GM23338 (cell line): Measurements from ENCODE around the gene FBXO8. TPM values are rescaled to one million over a fixed set of nuclear protein-coding genes. Genes with fewer than 3 reads are reported as not detected.

Source experiments
- ATAC-seq: fragments of 200-7000 bp; cut with Tn5 transposase; 3 replicates; pipeline ENCODE4 v1.9.1; 2020
- DNase-seq: peaks from one replicate; pipeline ENCODE4 v3.0.0-alpha.2; 2015; ENCODE audit warnings: low spot score
- H2AFZ ChIP-seq: fragments of 200-600 bp; sonication (generic); 2 replicates; pipeline ENCODE4 v1.8.0; 2016; ENCODE audit warnings: antibody characterized with exemption, mild to moderate bottlenecking, moderate library complexity
- H3F3A ChIP-seq: fragments of 200-600 bp; sonication (generic); replicated peaks from 2 replicates; pipeline ENCODE4 v1.8.0; 2017; ENCODE audit warnings: antibody characterized with exemption, mixed run types, low read depth
- H3K27ac ChIP-seq: fragments of 200-600 bp; sonication (generic); 2 replicates; pipeline ENCODE4 v1.6.1; 2016; ENCODE audit warnings: low read depth
- H3K27me3 ChIP-seq: fragments of 200-600 bp; sonication (generic); 2 replicates; pipeline ENCODE4 v1.8.0; 2016; ENCODE audit warnings: mild to moderate bottlenecking, mixed run types, moderate library complexity; ENCODE audit not compliant: insufficient read depth
- H3K36me3 ChIP-seq: fragments of 200-600 bp; sonication (generic); 2 replicates; pipeline ENCODE4 v1.8.0; 2016; ENCODE audit warnings: mild to moderate bottlenecking; ENCODE audit not compliant: insufficient read depth
- H3K4me1 ChIP-seq: fragments of 200-600 bp; sonication (generic); 2 replicates; pipeline ENCODE4 v1.8.0; 2016; ENCODE audit warnings: mild to moderate bottlenecking, moderate library complexity; ENCODE audit not compliant: insufficient read depth
- H3K4me2 ChIP-seq: fragments of 200-600 bp; sonication (generic); 2 replicates; pipeline ENCODE4 v1.7.1; 2017; ENCODE audit warnings: mixed run types
- H3K4me3 ChIP-seq: fragments of 200-600 bp; sonication (generic); 2 replicates; pipeline ENCODE4 v1.6.1; 2016; ENCODE audit warnings: mixed run types
- H3K79me2 ChIP-seq: fragments of 200-600 bp; sonication (generic); replicated peaks from 2 replicates; pipeline ENCODE4 v1.8.0; 2017; ENCODE audit warnings: mild to moderate bottlenecking; ENCODE audit not compliant: insufficient read depth
- H3K9me2 ChIP-seq: fragments of 200-600 bp; sonication (generic); 2 replicates; pipeline ENCODE4 v1.8.0; 2017; ENCODE audit not compliant: insufficient read depth
- H4K20me1 ChIP-seq: fragments of 200-600 bp; sonication (generic); replicated peaks from 2 replicates; pipeline ENCODE4 v1.8.0; 2017; ENCODE audit warnings: mild to moderate bottlenecking; ENCODE audit not compliant: insufficient read depth
- H3K27ac Mint-ChIP-seq: 2 replicates; pipeline ENCODE4 v1.8.0; 2020; ENCODE audit warnings: inconsistent platforms, mild to moderate bottlenecking, moderate library complexity, mixed read lengths
- H3K27me3 Mint-ChIP-seq: 3 replicates; pipeline ENCODE4 v1.8.0; 2022; ENCODE audit warnings: low read depth, mild to moderate bottlenecking, moderate library complexity, mixed read lengths, inconsistent platforms; ENCODE audit not compliant: insufficient read depth, poor library complexity
- H3K36me3 Mint-ChIP-seq: 3 replicates; pipeline ENCODE4 v1.8.0; 2021; ENCODE audit warnings: low read depth, mild to moderate bottlenecking, inconsistent platforms, moderate library complexity, mixed read lengths
- H3K4me1 Mint-ChIP-seq: 3 replicates; pipeline ENCODE4 v1.8.0; 2020; ENCODE audit warnings: mild to moderate bottlenecking, inconsistent platforms, mixed read lengths
- H3K4me3 Mint-ChIP-seq: 3 replicates; pipeline ENCODE4 v1.8.0; 2021; ENCODE audit warnings: moderate library complexity, mild to moderate bottlenecking, inconsistent platforms, mixed read lengths
- H3K9me3 Mint-ChIP-seq: 3 replicates; pipeline ENCODE4 v1.8.0; 2020; ENCODE audit warnings: moderate library complexity, mild to moderate bottlenecking, inconsistent platforms, mixed read lengths
- EZH2 ChIP-seq: fragments of 200-600 bp; sonication (generic); IDR thresholded peaks from one replicate; pipeline ENCODE4 v1.8.0; 2017; ENCODE audit warnings: antibody characterized with exemption, mild to moderate bottlenecking, low read depth; ENCODE audit not compliant: unreplicated experiment
- EZH2phosphoT487 ChIP-seq: fragments of 200-600 bp; sonication (generic); IDR thresholded peaks from one replicate; pipeline ENCODE4 v1.8.1; 2018; ENCODE audit warnings: antibody characterized with exemption; ENCODE audit not compliant: unreplicated experiment
- JUNB ChIP-seq: IDR thresholded peaks from one replicate; pipeline ENCODE4 v1.6.1; 2016; ENCODE audit warnings: antibody characterized with exemption; ENCODE audit not compliant: unreplicated experiment
- POLR2AphosphoS5 ChIP-seq: IDR thresholded peaks from 2 replicates; pipeline ENCODE4 v1.6.1; 2016; ENCODE audit warnings: antibody characterized with exemption, low read depth
- REST ChIP-seq: IDR thresholded peaks from one replicate; pipeline ENCODE4 v1.6.1; 2018; ENCODE audit warnings: antibody characterized with exemption; ENCODE audit not compliant: unreplicated experiment
- STAT1 ChIP-seq: IDR thresholded peaks from one replicate; pipeline ENCODE4 v1.6.1; 2016; ENCODE audit warnings: antibody characterized with exemption; ENCODE audit not compliant: unreplicated experiment
- ZNF114 ChIP-seq: fragments of 250-450 bp; sonication (Bioruptor Pico); IDR thresholded peaks from 2 replicates; pipeline ENCODE4 v1.5.0; 2020; ENCODE audit warnings: mild to moderate bottlenecking, moderate library complexity
- ZNF331 ChIP-seq: fragments of 250-450 bp; sonication (Bioruptor Pico); IDR thresholded peaks from 2 replicates; pipeline ENCODE4 v1.5.0; 2020; ENCODE audit warnings: low read depth, mild to moderate bottlenecking, moderate library complexity
- ZNF462 ChIP-seq: fragments of 250-450 bp; sonication (Bioruptor Pico); IDR thresholded peaks from 2 replicates; pipeline ENCODE4 v1.5.0; 2020; ENCODE audit warnings: mild to moderate bottlenecking, moderate library complexity
- polyA plus RNA-seq: library from polyadenylated mRNA; unstranded; fragments of >200 nt; fragmentation: Nextera tagmentation; extraction: Ambion mirVana; gene quantifications from 2 replicates; pipeline ENCODE4 v1.2.1, GENCODE V29; 2016
- total RNA-seq: library from RNA; depleted of rRNA; stranded (reverse); fragments of >200 nt; shearing (Covaris generic); gene quantifications from 2 replicates; pipeline ENCODE4 v1.2.3, GENCODE V29; 2014
- TF ChIP-seq, protein P1 (sequence below), 2 experiments: fragments of 200-600 bp in 1 of 2; sonication (generic) in 1 of 2; conservative IDR thresholded peaks; 2 replicates each; pipeline versions ENCODE4 v1.5.1 to v1.6.1; 2016 to 2017; ENCODE audit warnings: antibody characterized with exemption in 2 of 2, low read depth in 2 of 2, mild to moderate bottlenecking in 2 of 2, moderate library complexity in 1 of 2

The FBXO8 gene
- total and polyA plus RNA-seq, 2 experiments from 2014 or later = 5.8 to 7.9 TPM

GRCh38 chr4:174316954-174317353 lies 33.5 kb upstream of the FBXO8 start (continued):
- TF ChIP-seq REST (no peak), JUNB (no peak)

DNA sequence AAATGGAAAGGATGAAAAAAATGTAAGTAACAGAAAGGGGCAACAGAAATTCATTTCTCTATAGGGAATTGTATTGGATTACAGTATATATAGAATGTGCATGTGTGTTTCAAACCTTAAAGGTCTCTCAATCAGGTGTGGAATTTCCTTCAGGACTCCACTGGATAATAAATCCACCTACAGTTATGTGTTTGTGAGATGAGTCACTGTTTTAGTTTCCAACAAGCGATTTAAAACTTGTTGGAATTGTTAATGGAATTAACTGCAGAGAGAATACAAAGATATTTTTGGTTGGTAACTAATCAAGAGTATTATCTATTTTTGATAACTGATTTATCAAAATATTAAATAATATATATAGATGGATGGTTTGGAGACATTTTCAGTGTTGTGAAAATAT lies 33.1 kb upstream of the FBXO8 start:
- Mint-ChIP-seq H3K4me3 (no peak overlapping the region), H3K9me3 (no peaks in the 10 kb centered on the region; the same call in 2 of the 3 replicates), H3K4me1 (peaks cover 5% of the 10 kb centered on the region; the same call in 2 of the 3 replicates), H3K36me3 (no peaks in the 10 kb centered on the region; the same call in 1 of the 3 replicates), H3K27ac (no peak overlapping the region), H3K27me3 (no peaks in the 10 kb centered on the region)
- Histone ChIP-seq H3K4me3 (no peak overlapping the region), H3K27ac (no peak overlapping the region), H3F3A (no peaks in the 10 kb centered on the region), H4K20me1 (no peaks in the 10 kb centered on the region), H3K4me1 (no peaks in the 10 kb centered on the region), H3K4me2 (no peak overlapping the region), H3K36me3 (no peaks in the 10 kb centered on the region), H3K27me3 (no peaks in the 10 kb centered on the region), H3K9me2 (no peaks in the 10 kb centered on the region), H2AFZ (no peak overlapping the region), H3K79me2 (no peaks in the 10 kb centered on the region)
- DNase-seq (no peak), ATAC-seq (no peak)
- TF ChIP-seq ZNF114 (CRISPR knock-in tag) (no peak), ZNF331 (CRISPR knock-in tag) (no peak), STAT1 (no peak), EZH2phosphoT487 (no peak), REST (no peak), POLR2AphosphoS5 (no peak), ZNF462 (no peak), JUNB (no peak), EZH2 (no peak)
- TF ChIP-seq, protein P1, sequence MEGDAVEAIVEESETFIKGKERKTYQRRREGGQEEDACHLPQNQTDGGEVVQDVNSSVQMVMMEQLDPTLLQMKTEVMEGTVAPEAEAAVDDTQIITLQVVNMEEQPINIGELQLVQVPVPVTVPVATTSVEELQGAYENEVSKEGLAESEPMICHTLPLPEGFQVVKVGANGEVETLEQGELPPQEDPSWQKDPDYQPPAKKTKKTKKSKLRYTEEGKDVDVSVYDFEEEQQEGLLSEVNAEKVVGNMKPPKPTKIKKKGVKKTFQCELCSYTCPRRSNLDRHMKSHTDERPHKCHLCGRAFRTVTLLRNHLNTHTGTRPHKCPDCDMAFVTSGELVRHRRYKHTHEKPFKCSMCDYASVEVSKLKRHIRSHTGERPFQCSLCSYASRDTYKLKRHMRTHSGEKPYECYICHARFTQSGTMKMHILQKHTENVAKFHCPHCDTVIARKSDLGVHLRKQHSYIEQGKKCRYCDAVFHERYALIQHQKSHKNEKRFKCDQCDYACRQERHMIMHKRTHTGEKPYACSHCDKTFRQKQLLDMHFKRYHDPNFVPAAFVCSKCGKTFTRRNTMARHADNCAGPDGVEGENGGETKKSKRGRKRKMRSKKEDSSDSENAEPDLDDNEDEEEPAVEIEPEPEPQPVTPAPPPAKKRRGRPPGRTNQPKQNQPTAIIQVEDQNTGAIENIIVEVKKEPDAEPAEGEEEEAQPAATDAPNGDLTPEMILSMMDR (conservative IDR thresholded peaks at IDR 0.05; ENCODE audit: low read depth in 2 of 2) = no peak
